Left ventricle myocardium inferior (tissue), 1 donor: ENCODE results near the gene PRAF2. TPM values are rescaled to one million over a fixed set of nuclear protein-coding genes. Genes with fewer than 3 reads are reported as not detected.

Source experiments
- DNase-seq: peaks from one replicate; pipeline ENCODE4 v3.0.0-alpha.2; 2020
- H3K27ac ChIP-seq: fragments of 200-600 bp; replicated peaks from 2 replicates; pipeline ENCODE4 v1.8.0; 2021
- H3K27me3 ChIP-seq: fragments of 200-600 bp; 2 replicates; pipeline ENCODE4 v1.8.0; 2021; ENCODE audit warnings: low read depth
- H3K36me3 ChIP-seq: fragments of 200-600 bp; 2 replicates; pipeline ENCODE4 v1.8.0; 2021
- H3K4me1 ChIP-seq: fragments of 200-600 bp; 2 replicates; pipeline ENCODE4 v1.8.0; 2021
- H3K4me3 ChIP-seq: fragments of 200-600 bp; 2 replicates; pipeline ENCODE4 v1.8.0; 2021; ENCODE audit warnings: mild to moderate bottlenecking, moderate library complexity
- H3K9me3 ChIP-seq: fragments of 200-600 bp; replicated peaks from 2 replicates; pipeline ENCODE4 v1.8.0; 2021
- CTCF ChIP-seq: fragments of 200-600 bp; IDR thresholded peaks from 2 replicates; pipeline ENCODE4 v1.8.0; 2021; ENCODE audit warnings: antibody characterized with exemption, mild to moderate bottlenecking, borderline replicate concordance
- intact Hi-C: fragments of 100-400 bp; cut with micrococcal nuclease; formaldehyde crosslinking; loops from one replicate; pipeline ENCODE4 v1.11.0; 2022
- total RNA-seq: library from RNA; stranded (reverse); fragmentation: NEBNext Ultra II Directional; extraction: Animal tissue kit (Norgen Biotek cat#: 25700); gene quantifications from one replicate; pipeline ENCODE4 v1.2.1, GENCODE V29; 2021
- donor health status: DM: no; HTN: yes; CAD: no; lungs with severe emphysema.

The PRAF2 gene
- total RNA-seq, 1 donor from 2014 or later, result 8.7 TPM

- H3K27ac ChIP-seq, result peak overlapping the region; percentile 82
- intact Hi-C loops, result no loop called here
These were observed 19.6 kb downstream of the PRAF2 start for GRCh38 chrX:49054073-49054762.

GRCh38 chrX:49053223-49054072, 20.4 kb downstream of the PRAF2 start:
- H3K27me3 ChIP-seq, result no peaks in the 10 kb centered on the region
- DNase-seq, result peak; percentile 50
- peaks cover 5% of the 10 kb centered on the region for H3K4me1 ChIP-seq
- H3K36me3 ChIP-seq, result no peaks in the 10 kb centered on the region
- no peaks in the 10 kb centered on the region for H3K9me3 ChIP-seq
- intact Hi-C loops, result no loop called here
- TF ChIP-seq CTCF, result no peak
- peak overlapping the region; percentile 82 for H3K27ac ChIP-seq
- H3K4me3 ChIP-seq, result peak overlapping the region; percentile 76

More at GRCh38 chrX:49054073-49054762, 19.6 kb downstream of the PRAF2 start:
- no peak for TF ChIP-seq CTCF
- Histone ChIP-seq H3K4me3 (peak overlapping the region; percentile 76), H3K36me3 (no peaks in the 10 kb centered on the region), H3K9me3 (no peaks in the 10 kb centered on the region), H3K27me3 (no peaks in the 10 kb centered on the region), H3K4me1 (peaks cover 5% of the 10 kb centered on the region)
- DNase-seq, result no peak

- Histone ChIP-seq H3K36me3 (peaks cover 7% of the 10 kb centered on the region), H3K27ac (peak overlapping the region; percentile 80), H3K9me3 (no peaks in the 10 kb centered on the region), H3K4me1 (peaks cover 47% of the 10 kb centered on the region), H3K4me3 (peak overlapping the region; percentile 52), H3K27me3 (no peaks in the 10 kb centered on the region)
- intact Hi-C loops, result no loop called here
- no peak for TF ChIP-seq CTCF
- DNase-seq, result no peak
These were observed 29.9 kb downstream of the PRAF2 start for GRCh38 chrX:49043987-49044281.

- Histone ChIP-seq H3K27ac (peak within 1 kb of the TSS; percentile 94), H3K4me1 (peaks cover 47% of the 10 kb centered on the region)
- intact Hi-C loops, result no loop called here
These were observed 30.4 kb downstream of the PRAF2 start, which contains the start of gene TFE3 for GRCh38 chrX:49043220-49043986. Gene TFE3, minus strand, starts transcription at chrX:49043357. Its CDS starts 131 bp downstream, at chrX:49043226.

More at GRCh38 chrX:49043220-49043986, 30.4 kb downstream of the PRAF2 start, which contains the start of gene TFE3:
- Histone ChIP-seq H3K9me3 (no peaks in the 10 kb centered on the region), H3K4me3 (peak within 1 kb of the TSS; percentile 87), H3K27me3 (no peaks in the 10 kb centered on the region), H3K36me3 (peaks cover 11% of the 10 kb centered on the region)
- peak; percentile 97 for DNase-seq
- peak; percentile 69 for TF ChIP-seq CTCF
